H1 (cell line): ENCODE results near the gene PTGER3.

Source experiments
- EZH2 ChIP-seq: fragments of 200-600 bp; sonication (generic); IDR thresholded peaks from 2 replicates; pipeline ENCODE4 v1.7.1; 2012; ENCODE audit warnings: low read depth, mild to moderate bottlenecking, moderate library complexity, low read length, inconsistent platforms; ENCODE audit not compliant: severe bottlenecking
- POLR2A ChIP-seq, 2 experiments: IDR thresholded peaks; 1 replicate in 1 of 2; 2 replicates in 1 of 2; pipeline ENCODE4 v1.6.1; 2011; ENCODE audit warnings: low read depth in 2 of 2, low read length in 2 of 2, mild to moderate bottlenecking in 2 of 2; ENCODE audit errors: control extremely low read depth in 1 of 2
- TF ChIP-seq, protein P1 (sequence below), 3 experiments: IDR thresholded peaks; 1 replicate in 2 of 3; 2 replicates in 1 of 3; pipeline versions ENCODE4 v1.5.1 to v1.6.1; 2011; ENCODE audit warnings: low read length in 3 of 3, mild to moderate bottlenecking in 3 of 3, inconsistent platforms in 2 of 3, low read depth in 1 of 3, moderate library complexity in 1 of 3; ENCODE audit not compliant: insufficient read depth in 1 of 3; ENCODE audit errors: control extremely low read depth in 1 of 3
- TF ChIP-seq, protein P2 (sequence below): IDR thresholded peaks from 2 replicates; pipeline ENCODE4 v1.6.1; 2012; ENCODE audit warnings: inconsistent platforms
- TF ChIP-seq, protein P3 (sequence below): IDR thresholded peaks from 2 replicates; pipeline ENCODE4 v1.6.1; 2012; ENCODE audit warnings: low read length, inconsistent platforms

DNA sequence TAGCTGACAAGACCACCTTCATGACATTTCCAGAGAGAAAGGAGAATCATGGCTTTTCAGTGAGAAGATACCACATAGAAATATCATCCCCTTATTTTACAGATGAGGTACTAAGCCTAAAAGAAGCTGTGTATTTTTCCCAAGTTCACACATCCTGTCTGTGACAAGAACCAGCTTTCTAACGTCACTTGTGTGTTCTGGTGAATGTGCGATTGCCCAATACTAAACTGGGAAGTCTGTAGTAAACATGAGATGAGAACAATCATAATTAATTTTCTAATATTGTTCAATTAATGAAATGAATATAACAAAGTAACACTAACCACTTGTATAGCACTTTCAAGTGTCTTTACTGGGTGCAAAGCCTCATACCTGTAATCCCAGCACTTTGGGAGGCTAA lies 46.0 kb downstream of the PTGER3 start:
- TF ChIP-seq, protein P1, sequence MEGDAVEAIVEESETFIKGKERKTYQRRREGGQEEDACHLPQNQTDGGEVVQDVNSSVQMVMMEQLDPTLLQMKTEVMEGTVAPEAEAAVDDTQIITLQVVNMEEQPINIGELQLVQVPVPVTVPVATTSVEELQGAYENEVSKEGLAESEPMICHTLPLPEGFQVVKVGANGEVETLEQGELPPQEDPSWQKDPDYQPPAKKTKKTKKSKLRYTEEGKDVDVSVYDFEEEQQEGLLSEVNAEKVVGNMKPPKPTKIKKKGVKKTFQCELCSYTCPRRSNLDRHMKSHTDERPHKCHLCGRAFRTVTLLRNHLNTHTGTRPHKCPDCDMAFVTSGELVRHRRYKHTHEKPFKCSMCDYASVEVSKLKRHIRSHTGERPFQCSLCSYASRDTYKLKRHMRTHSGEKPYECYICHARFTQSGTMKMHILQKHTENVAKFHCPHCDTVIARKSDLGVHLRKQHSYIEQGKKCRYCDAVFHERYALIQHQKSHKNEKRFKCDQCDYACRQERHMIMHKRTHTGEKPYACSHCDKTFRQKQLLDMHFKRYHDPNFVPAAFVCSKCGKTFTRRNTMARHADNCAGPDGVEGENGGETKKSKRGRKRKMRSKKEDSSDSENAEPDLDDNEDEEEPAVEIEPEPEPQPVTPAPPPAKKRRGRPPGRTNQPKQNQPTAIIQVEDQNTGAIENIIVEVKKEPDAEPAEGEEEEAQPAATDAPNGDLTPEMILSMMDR (IDR thresholded peaks at IDR 0.05; ENCODE audit: control extremely low read depth in 1 of 3, insufficient read depth in 1 of 3, low read depth in 1 of 3, low read length in 3 of 3) = no peak
- TF ChIP-seq POLR2A (IDR thresholded peaks at IDR 0.05; ENCODE audit: control extremely low read depth in 1 of 2, low read depth in 2 of 2, low read length in 2 of 2) = no peak
- TF ChIP-seq EZH2 = no peak
- TF ChIP-seq, protein P2, sequence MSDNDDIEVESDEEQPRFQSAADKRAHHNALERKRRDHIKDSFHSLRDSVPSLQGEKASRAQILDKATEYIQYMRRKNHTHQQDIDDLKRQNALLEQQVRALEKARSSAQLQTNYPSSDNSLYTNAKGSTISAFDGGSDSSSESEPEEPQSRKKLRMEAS = no peak
- TF ChIP-seq, protein P3, sequence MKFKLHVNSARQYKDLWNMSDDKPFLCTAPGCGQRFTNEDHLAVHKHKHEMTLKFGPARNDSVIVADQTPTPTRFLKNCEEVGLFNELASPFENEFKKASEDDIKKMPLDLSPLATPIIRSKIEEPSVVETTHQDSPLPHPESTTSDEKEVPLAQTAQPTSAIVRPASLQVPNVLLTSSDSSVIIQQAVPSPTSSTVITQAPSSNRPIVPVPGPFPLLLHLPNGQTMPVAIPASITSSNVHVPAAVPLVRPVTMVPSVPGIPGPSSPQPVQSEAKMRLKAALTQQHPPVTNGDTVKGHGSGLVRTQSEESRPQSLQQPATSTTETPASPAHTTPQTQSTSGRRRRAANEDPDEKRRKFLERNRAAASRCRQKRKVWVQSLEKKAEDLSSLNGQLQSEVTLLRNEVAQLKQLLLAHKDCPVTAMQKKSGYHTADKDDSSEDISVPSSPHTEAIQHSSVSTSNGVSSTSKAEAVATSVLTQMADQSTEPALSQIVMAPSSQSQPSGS = no peak
